ENCODE measurements around the gene E4F1. TPM values are rescaled to one million over a fixed set of nuclear protein-coding genes. Genes with fewer than 3 reads are reported as not detected.

Gene E4F1
- total and polyA plus RNA-seq, 3 donors from 2014 or later, result 20.0 to 69.4 (median 57.4) TPM

GRCh38 chr16:2244926-2245795, 21.8 kb downstream of the E4F1 start:
- Histone ChIP-seq H3K27me3 (no peaks in the 10 kb centered on the region), H3K4me3 (no peak overlapping the region), H3K27ac (no peak overlapping the region), H3K9me3 (no peaks in the 10 kb centered on the region), H3K4me1 (peaks cover under 1% of the 10 kb centered on the region), H3K36me3 (ENCODE audit: low read depth, missing control alignments) (no peaks in the 10 kb centered on the region)
- no peak for TF ChIP-seq POLR2A (IDR thresholded peaks at IDR 0.05)
- 94 to 96% methylated on average over 20 to 30 of the region's 30 CpGs for WGBS, 2 donors
- DNase-seq, result no peak
- intact Hi-C loops (cut with DNase I; ENCODE audit: low total_unique reads), result no loop called here

- peaks cover 6% of the 10 kb centered on the region for H3K4me1 ChIP-seq
- 91 to 93% methylated on average over 11 to 18 of the region's 18 CpGs for WGBS, 2 donors
- H3K4me3 ChIP-seq, result no peak overlapping the region
- no peak for DNase-seq
- no peaks in the 10 kb centered on the region for H3K9me3 ChIP-seq
- no peaks in the 10 kb centered on the region for H3K36me3 ChIP-seq (ENCODE audit: low read depth, missing control alignments)
- intact Hi-C loops (cut with DNase I; ENCODE audit: low total_unique reads), result no loop called here
- TF ChIP-seq CTCF (IDR thresholded peaks at IDR 0.05) (no peak), POLR2A (IDR thresholded peaks at IDR 0.05) (no peak)
- H3K27ac ChIP-seq, result no peak overlapping the region
- no peaks in the 10 kb centered on the region for H3K27me3 ChIP-seq
Observed at GRCh38 chr16:2246301-2246885, 23.0 kb downstream of the E4F1 start.

- Histone ChIP-seq H3K36me3 (ENCODE audit: low read depth, missing control alignments) (no peaks in the 10 kb centered on the region), H3K27me3 (no peaks in the 10 kb centered on the region), H3K27ac (peak overlapping the region; percentile 55 to 88), H3K4me1 (peaks cover 14% of the 10 kb centered on the region), H3K4me3 (peak overlapping the region; percentile 70 to 91), H3K9me3 (no peaks in the 10 kb centered on the region)
- peak; percentile 44 for DNase-seq
- intact Hi-C loops (cut with DNase I; ENCODE audit: low total_unique reads), result loop anchor here (10.0 kb wide), 1 partner anchor 96 kb away; the partner anchor contains the start of gene TRAF7
- WGBS, 2 donors, result 2% methylated on average over 22 to 31 of the region's 35 CpGs
- TF ChIP-seq CTCF (IDR thresholded peaks at IDR 0.05) (no peak), POLR2A (IDR thresholded peaks at IDR 0.05) (no peak)
Observed at GRCh38 chr16:2250652-2251295, 27.4 kb downstream of the E4F1 start.

- 1 to 2% methylated on average over 8 to 30 of the region's 88 CpGs for WGBS, 2 donors
- peak; percentile 96 for DNase-seq
- H3K27ac ChIP-seq, result peak within 1 kb of the TSS; percentile 55 to 88
- peaks cover 14% of the 10 kb centered on the region for H3K4me1 ChIP-seq
- H3K4me3 ChIP-seq, result peak within 1 kb of the TSS; percentile 70 to 91
- TF ChIP-seq CTCF (IDR thresholded peaks at IDR 0.05), result peak; percentile 63 to 88 (median 72)
- no peak for TF ChIP-seq POLR2A (IDR thresholded peaks at IDR 0.05)
- no peaks in the 10 kb centered on the region for H3K9me3 ChIP-seq
- intact Hi-C loops (cut with DNase I; ENCODE audit: low total_unique reads), result loop anchor here (10.0 kb wide), 1 partner anchor 97 kb away; the partner anchor contains the start of gene TRAF7
- no peaks in the 10 kb centered on the region for H3K36me3 ChIP-seq (ENCODE audit: low read depth, missing control alignments)
- H3K27me3 ChIP-seq, result no peaks in the 10 kb centered on the region
Observed at GRCh38 chr16:2251296-2252111, 28.1 kb downstream of the E4F1 start, which contains the start of gene ECI1. Gene ECI1 (minus strand): TSS chr16:2251587. CDS start chr16:2251566, 21 bp downstream.

All from testis (tissue), 3 donors.